Erythroblast (primary cell): ENCODE measurements around the gene STXBP3.

ENCODE experiments used
- GATA1 ChIP-seq: IDR thresholded peaks from 2 replicates; pipeline ENCODE4 v1.6.1; 2011; ENCODE audit warnings: low read depth, mild to moderate bottlenecking, control low read depth, low read length, moderate library complexity
- POLR2A ChIP-seq: IDR thresholded peaks from 2 replicates; pipeline ENCODE4 v1.6.1; 2011; ENCODE audit warnings: mild to moderate bottlenecking, low read length

DNA sequence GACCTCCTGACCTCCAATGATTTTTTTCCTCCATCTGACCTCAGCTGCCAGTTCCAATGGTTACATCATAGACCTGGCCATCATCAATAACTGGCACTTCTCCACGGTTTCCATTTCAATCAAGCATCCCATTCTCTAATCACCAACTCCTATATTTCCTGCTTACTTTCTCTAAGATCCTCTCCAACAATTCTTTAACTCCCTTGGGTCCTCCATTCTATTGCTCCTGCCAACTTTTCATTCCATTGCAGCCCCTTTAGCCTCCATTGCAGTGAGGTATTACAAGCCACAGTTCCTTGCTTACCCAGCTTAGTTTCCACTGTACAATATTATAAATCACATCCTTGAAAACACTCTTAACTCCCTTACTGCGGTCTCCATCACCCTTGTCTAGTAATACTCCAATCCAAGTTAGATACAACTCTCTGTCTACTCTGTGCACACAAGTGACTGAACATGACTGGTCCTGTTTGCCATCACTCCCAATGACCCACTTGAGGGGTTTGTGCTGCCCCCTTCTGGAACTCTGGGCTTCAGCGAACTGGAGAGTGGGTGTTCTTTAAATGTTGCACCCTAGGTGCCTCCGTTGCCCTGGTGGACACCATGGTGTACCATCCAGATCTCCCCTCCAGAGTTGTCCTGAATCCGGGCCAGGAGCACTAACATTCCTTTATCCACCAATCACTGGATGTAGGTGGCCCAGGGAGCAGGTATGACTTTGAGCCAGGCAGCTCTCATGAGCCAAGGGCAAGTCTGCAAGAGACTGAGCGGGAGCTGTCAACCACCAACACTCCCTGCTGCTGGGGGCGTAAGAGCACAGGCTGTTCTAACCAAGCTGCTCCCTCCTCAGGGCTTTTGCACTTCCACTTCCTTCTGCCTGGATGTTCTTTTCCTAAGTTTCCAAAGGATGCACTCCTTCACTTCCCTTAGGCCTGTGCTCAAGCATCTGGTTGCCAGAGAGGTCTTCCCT is 37.5 kb upstream of the STXBP3 start:
- TF ChIP-seq POLR2A (no peak), GATA1 (no peak)
